SK-N-SH treated with all-trans-retinoic acid at 6 μM for 48 hours (cell line): ENCODE results near the gene ISOC2.

ENCODE experiments used
- ATAC-seq: fragments of 200-7000 bp; cut with Tn5 transposase; 3 replicates; pipeline ENCODE4 v1.9.1; 2020; ENCODE audit warnings: mild to moderate bottlenecking, moderate library complexity
- ARNTL ChIP-seq: fragments of 450-650 bp; formaldehyde crosslinking; IDR thresholded peaks from 2 replicates; pipeline ENCODE4 v1.5.0; 2020; ENCODE audit warnings: low read depth, mild to moderate bottlenecking, moderate library complexity, borderline replicate concordance
- BACH2 ChIP-seq: fragments of 250-450 bp; sonication (Bioruptor Pico); IDR thresholded peaks from 2 replicates; pipeline ENCODE4 v1.9.0; 2021; ENCODE audit warnings: mild to moderate bottlenecking, borderline replicate concordance
- ESRRG ChIP-seq: fragments of 250-450 bp; sonication (Bioruptor Pico); IDR thresholded peaks from 2 replicates; pipeline ENCODE4 v1.6.1; 2021; ENCODE audit warnings: mild to moderate bottlenecking
- GLIS3 ChIP-seq: fragments of 250-450 bp; sonication (Bioruptor Pico); IDR thresholded peaks from 2 replicates; pipeline ENCODE4 v1.5.0; 2020; ENCODE audit warnings: mild to moderate bottlenecking, moderate library complexity
- ISL1 ChIP-seq: fragments of 250-450 bp; sonication (Bioruptor Pico); IDR thresholded peaks from 2 replicates; pipeline ENCODE4 v2.1.2; 2022; ENCODE audit warnings: mild to moderate bottlenecking, moderate library complexity
- OSR1 ChIP-seq: fragments of 250-450 bp; sonication (Bioruptor Pico); IDR thresholded peaks from 2 replicates; pipeline ENCODE4 v1.8.0; 2022; ENCODE audit warnings: moderate library complexity, mild to moderate bottlenecking, inconsistent platforms
- PPARA ChIP-seq: fragments of 250-450 bp; sonication (Bioruptor Pico); IDR thresholded peaks from 2 replicates; pipeline ENCODE4 v1.5.0; 2020; ENCODE audit warnings: mild to moderate bottlenecking, borderline replicate concordance
- RARB ChIP-seq: fragments of 250-450 bp; sonication (Bioruptor Pico); IDR thresholded peaks from 2 replicates; pipeline ENCODE4 v1.8.0; 2021; ENCODE audit warnings: mild to moderate bottlenecking, moderate library complexity
- SNAI2 ChIP-seq: fragments of 250-450 bp; sonication (Bioruptor Pico); IDR thresholded peaks from 2 replicates; pipeline ENCODE4 v1.5.0; 2020; ENCODE audit warnings: mild to moderate bottlenecking, moderate library complexity
- TCF4 ChIP-seq: fragments of 250-450 bp; sonication (Bioruptor Pico); IDR thresholded peaks from 2 replicates; pipeline ENCODE4 v1.8.0; 2021; ENCODE audit warnings: mild to moderate bottlenecking, moderate library complexity, borderline replicate concordance
- TOX ChIP-seq: fragments of 250-450 bp; sonication (Bioruptor Pico); IDR thresholded peaks from 2 replicates; pipeline ENCODE4 v1.8.0; 2021; ENCODE audit warnings: mild to moderate bottlenecking, moderate library complexity, borderline replicate concordance
- ZC3H10 ChIP-seq: fragments of 250-450 bp; sonication (Bioruptor Pico); IDR thresholded peaks from 2 replicates; pipeline ENCODE4 v1.5.1; 2021; ENCODE audit warnings: mild to moderate bottlenecking, moderate library complexity
- ZFP3 ChIP-seq: fragments of 250-450 bp; sonication (Bioruptor Pico); IDR thresholded peaks from 2 replicates; pipeline ENCODE4 v1.5.0; 2020; ENCODE audit warnings: mild to moderate bottlenecking, moderate library complexity
- ZFP30 ChIP-seq: fragments of 450-650 bp; formaldehyde crosslinking; IDR thresholded peaks from 2 replicates; pipeline ENCODE4 v1.5.0; 2022; ENCODE audit warnings: mild to moderate bottlenecking, moderate library complexity
- ZNF565 ChIP-seq: fragments of 450-650 bp; formaldehyde crosslinking; conservative IDR thresholded peaks from 2 replicates; pipeline ENCODE4 v1.5.0; 2020; ENCODE audit warnings: low read depth, mild to moderate bottlenecking, moderate library complexity
- ZNF70 ChIP-seq: fragments of 450-650 bp; formaldehyde crosslinking; IDR thresholded peaks from 2 replicates; pipeline ENCODE4 v1.5.0; 2020; ENCODE audit warnings: mild to moderate bottlenecking, moderate library complexity
- TF ChIP-seq, protein P1 (sequence below): fragments of 250-450 bp; sonication (Bioruptor Pico); IDR thresholded peaks from 2 replicates; pipeline ENCODE4 v1.5.1; 2020; ENCODE audit warnings: low read depth, mild to moderate bottlenecking, moderate library complexity
- TF ChIP-seq, protein P2 (sequence below): fragments of 250-450 bp; sonication (Bioruptor Pico); IDR thresholded peaks from 2 replicates; pipeline ENCODE4 v1.5.1; 2021; ENCODE audit warnings: mild to moderate bottlenecking, moderate library complexity
- TF ChIP-seq, protein P3 (sequence below): fragments of 250-450 bp; sonication (Bioruptor Pico); IDR thresholded peaks from 2 replicates; pipeline ENCODE4 v1.8.0; 2020; ENCODE audit warnings: mild to moderate bottlenecking, moderate library complexity, borderline replicate concordance
- TF ChIP-seq, protein P4 (sequence below): fragments of 250-450 bp; sonication (Bioruptor Pico); IDR thresholded peaks from 2 replicates; pipeline ENCODE4 v1.5.0; 2020; ENCODE audit warnings: mild to moderate bottlenecking, moderate library complexity
- TF ChIP-seq, protein P5 (sequence below): fragments of 250-450 bp; sonication (Bioruptor Pico); IDR thresholded peaks from 2 replicates; pipeline ENCODE4 v1.8.0; 2021; ENCODE audit warnings: low read depth, mild to moderate bottlenecking, moderate library complexity, borderline replicate concordance

The ISOC2 gene

DNA sequence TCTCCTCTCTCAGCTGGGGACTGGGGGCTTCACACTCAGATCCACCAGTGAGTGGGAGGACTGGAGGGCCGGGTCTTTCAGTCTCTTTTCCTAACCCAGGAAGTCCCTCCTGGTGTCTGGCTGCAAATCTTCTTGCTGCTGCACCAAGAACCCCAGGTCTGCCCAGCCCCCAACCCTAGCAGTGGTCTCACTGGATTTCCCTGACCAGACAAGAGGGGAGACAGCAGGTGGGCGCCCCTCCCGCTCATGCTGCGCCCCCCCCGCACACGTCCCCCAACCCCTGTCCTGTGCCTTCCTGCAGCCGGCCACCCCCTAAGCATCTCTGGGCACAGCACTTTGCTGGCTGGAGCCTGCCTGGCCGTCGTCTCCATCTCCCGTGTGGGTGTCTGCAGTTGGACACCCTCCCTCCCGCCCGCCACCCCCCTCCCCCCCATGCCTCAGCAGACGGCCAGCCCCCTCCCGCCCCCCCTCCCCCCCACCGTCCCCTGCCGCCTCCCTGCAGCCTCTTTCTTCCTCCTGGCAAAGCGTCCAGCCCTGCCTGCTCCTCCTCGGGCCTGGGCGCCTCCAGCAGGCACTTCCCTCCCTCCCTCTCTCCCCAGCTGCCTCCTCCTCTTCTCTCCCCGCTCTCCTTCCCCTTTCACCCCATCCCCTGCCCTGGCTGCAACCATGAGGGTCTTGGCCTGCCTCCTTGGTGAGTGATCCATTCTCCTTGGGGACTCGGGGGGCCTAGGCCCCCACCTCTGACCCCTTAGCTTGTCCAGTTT is 26.7 kb upstream of the ISOC2 start, which contains the start of gene SSC5D (continued):
- TF ChIP-seq, protein P1, sequence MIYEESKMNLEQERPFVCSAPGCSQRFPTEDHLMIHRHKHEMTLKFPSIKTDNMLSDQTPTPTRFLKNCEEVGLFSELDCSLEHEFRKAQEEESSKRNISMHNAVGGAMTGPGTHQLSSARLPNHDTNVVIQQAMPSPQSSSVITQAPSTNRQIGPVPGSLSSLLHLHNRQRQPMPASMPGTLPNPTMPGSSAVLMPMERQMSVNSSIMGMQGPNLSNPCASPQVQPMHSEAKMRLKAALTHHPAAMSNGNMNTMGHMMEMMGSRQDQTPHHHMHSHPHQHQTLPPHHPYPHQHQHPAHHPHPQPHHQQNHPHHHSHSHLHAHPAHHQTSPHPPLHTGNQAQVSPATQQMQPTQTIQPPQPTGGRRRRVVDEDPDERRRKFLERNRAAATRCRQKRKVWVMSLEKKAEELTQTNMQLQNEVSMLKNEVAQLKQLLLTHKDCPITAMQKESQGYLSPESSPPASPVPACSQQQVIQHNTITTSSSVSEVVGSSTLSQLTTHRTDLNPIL (CRISPR knock-in tag) = no peak
- TF ChIP-seq RARB (CRISPR knock-in tag) (no peak), ZC3H10 (no peak), PPARA (CRISPR knock-in tag) (no peak), TCF4 (CRISPR knock-in tag) (no peak), OSR1 (no peak), GLIS3 (CRISPR knock-in tag) (no peak)
- TF ChIP-seq, protein P2, sequence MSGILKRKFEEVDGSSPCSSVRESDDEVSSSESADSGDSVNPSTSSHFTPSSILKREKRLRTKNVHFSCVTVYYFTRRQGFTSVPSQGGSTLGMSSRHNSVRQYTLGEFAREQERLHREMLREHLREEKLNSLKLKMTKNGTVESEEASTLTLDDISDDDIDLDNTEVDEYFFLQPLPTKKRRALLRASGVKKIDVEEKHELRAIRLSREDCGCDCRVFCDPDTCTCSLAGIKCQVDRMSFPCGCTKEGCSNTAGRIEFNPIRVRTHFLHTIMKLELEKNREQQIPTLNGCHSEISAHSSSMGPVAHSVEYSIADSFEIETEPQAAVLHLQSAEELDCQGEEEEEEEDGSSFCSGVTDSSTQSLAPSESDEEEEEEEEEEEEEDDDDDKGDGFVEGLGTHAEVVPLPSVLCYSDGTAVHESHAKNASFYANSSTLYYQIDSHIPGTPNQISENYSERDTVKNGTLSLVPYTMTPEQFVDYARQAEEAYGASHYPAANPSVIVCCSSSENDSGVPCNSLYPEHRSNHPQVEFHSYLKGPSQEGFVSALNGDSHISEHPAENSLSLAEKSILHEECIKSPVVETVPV (CRISPR knock-in tag) = no peak

DNA sequence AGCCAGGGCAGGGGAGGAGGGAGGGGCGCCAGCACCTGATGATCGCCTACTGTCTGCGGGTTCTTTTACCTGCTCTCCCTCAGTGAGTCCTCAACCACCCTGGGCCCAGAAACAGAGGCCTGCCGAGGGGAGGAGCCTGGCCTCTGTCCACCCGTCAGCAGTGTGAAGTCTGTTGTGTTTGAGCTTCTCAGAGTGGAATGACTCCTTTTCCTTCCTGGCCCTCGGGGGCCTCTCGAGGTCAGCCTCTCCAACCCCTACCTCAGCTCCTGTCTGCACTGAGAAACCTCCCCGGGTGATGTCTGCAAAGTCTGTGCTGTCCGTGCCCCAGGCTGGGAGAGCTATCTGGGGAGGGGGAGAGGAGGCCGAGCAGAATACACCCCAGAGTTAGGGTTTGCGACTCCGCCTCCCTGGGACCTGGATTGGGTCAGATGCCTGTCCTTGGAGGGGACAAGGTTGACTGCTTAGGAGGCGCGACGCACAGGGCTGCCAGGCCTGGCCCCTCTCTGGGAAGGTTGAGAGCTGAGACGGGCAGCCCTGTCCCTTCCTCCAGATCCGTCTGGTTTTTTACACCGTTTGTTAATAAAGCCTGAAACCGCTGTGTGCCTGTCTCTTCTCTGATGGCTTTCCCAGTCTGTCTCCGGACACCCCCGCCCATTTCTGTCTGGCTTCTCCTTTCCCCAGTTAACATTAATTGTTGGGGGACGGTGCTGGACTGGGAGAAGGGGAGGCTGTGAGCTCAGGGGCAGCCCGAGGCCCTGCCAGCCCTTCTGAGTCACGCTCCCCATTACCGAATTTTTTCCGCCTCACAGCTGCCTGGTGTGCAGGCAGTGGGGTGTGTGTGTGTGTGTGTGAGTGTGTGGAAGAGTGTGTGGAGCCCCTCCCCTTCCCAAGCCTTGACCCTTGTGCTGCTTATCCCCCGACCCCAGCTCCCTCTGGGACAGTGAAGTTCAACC is 25.8 kb upstream of the ISOC2 start:
- peak; percentile 68 for ATAC-seq
- TF ChIP-seq, protein P3, sequence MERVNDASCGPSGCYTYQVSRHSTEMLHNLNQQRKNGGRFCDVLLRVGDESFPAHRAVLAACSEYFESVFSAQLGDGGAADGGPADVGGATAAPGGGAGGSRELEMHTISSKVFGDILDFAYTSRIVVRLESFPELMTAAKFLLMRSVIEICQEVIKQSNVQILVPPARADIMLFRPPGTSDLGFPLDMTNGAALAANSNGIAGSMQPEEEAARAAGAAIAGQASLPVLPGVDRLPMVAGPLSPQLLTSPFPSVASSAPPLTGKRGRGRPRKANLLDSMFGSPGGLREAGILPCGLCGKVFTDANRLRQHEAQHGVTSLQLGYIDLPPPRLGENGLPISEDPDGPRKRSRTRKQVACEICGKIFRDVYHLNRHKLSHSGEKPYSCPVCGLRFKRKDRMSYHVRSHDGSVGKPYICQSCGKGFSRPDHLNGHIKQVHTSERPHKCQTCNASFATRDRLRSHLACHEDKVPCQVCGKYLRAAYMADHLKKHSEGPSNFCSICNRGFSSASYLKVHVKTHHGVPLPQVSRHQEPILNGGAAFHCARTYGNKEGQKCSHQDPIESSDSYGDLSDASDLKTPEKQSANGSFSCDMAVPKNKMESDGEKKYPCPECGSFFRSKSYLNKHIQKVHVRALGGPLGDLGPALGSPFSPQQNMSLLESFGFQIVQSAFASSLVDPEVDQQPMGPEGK = 0 out of 2 replicates have a peak, but pooled peaks have one; percentile 34
- TF ChIP-seq ARNTL = no peak

DNA sequence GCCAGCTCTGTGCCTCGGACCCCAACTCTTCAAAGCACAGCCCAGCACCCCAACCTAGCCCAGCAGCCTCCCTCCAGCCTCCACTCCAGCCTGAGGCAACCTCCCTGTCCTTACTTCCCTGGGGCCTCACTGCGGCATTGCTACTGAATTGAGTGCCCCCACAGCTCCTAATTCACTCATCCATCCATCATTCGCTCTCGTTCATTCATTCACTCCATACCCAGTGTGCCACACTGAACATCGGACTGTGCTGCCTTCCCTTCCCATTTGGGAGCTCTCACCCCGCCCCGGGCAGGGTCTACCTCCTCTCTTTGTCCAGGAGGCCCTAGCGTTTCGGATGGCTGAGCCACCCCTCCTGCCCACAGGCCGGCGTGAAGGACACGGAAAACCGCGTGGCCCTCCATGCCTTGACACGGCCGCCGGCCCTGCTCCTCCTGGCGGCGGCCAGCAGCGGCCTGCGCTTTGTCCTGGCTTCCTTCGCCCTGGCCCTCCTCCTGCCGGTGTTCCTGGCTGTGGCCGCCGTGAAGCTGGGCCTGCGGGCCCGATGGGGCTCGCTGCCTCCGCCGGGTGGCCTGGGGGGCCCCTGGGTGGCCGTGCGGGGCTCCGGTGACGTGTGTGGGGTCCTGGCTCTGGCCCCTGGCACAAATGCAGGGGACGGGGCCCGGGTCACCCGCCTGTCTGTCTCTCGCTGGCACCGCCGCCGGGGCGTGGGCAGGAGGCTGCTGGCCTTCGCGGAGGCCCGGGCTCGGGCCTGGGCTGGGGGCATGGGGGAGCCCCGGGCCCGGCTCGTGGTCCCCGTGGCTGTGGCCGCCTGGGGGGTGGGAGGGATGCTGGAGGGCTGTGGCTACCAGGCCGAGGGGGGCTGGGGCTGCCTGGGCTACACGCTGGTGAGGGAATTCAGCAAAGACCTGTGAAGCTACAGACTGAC is 24.9 kb upstream of the ISOC2 start:
- TF ChIP-seq ZNF565 (CRISPR knock-in tag) (no peak), ARNTL (no peak), GLIS3 (CRISPR knock-in tag) (no peak), ISL1 (CRISPR knock-in tag) (no peak), ZFP3 (no peak), ESRRG (CRISPR knock-in tag) (no peak), TCF4 (CRISPR knock-in tag) (no peak), BACH2 (CRISPR knock-in tag) (no peak), ZFP30 (CRISPR knock-in tag) (no peak), SNAI2 (no peak), ZNF70 (CRISPR knock-in tag) (no peak), OSR1 (no peak), PPARA (CRISPR knock-in tag) (no peak), TOX (no peak), RARB (CRISPR knock-in tag) (no peak)
- TF ChIP-seq, protein P4, sequence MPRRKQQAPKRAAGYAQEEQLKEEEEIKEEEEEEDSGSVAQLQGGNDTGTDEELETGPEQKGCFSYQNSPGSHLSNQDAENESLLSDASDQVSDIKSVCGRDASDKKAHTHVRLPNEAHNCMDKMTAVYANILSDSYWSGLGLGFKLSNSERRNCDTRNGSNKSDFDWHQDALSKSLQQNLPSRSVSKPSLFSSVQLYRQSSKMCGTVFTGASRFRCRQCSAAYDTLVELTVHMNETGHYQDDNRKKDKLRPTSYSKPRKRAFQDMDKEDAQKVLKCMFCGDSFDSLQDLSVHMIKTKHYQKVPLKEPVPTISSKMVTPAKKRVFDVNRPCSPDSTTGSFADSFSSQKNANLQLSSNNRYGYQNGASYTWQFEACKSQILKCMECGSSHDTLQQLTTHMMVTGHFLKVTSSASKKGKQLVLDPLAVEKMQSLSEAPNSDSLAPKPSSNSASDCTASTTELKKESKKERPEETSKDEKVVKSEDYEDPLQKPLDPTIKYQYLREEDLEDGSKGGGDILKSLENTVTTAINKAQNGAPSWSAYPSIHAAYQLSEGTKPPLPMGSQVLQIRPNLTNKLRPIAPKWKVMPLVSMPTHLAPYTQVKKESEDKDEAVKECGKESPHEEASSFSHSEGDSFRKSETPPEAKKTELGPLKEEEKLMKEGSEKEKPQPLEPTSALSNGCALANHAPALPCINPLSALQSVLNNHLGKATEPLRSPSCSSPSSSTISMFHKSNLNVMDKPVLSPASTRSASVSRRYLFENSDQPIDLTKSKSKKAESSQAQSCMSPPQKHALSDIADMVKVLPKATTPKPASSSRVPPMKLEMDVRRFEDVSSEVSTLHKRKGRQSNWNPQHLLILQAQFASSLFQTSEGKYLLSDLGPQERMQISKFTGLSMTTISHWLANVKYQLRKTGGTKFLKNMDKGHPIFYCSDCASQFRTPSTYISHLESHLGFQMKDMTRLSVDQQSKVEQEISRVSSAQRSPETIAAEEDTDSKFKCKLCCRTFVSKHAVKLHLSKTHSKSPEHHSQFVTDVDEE = no peak
- TF ChIP-seq, protein P2 (CRISPR knock-in tag) = no peak
- TF ChIP-seq, protein P1 (CRISPR knock-in tag) = no peak
- TF ChIP-seq, protein P5, sequence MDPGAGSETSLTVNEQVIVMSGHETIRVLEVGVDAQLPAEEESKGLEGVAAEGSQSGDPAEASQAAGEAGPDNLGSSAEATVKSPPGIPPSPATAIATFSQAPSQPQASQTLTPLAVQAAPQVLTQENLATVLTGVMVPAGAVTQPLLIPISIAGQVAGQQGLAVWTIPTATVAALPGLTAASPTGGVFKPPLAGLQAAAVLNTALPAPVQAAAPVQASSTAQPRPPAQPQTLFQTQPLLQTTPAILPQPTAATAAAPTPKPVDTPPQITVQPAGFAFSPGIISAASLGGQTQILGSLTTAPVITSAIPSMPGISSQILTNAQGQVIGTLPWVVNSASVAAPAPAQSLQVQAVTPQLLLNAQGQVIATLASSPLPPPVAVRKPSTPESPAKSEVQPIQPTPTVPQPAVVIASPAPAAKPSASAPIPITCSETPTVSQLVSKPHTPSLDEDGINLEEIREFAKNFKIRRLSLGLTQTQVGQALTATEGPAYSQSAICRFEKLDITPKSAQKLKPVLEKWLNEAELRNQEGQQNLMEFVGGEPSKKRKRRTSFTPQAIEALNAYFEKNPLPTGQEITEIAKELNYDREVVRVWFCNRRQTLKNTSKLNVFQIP = no peak
- peak; percentile 29 for ATAC-seq
